ENCODE results near the gene SLC6A9. TPM values are rescaled to one million over a fixed set of nuclear protein-coding genes. Genes with fewer than 3 reads are reported as not detected.

SLC6A9 gene
- total RNA-seq, 1 experiment from 2014 or later = 30.1 TPM

DNA sequence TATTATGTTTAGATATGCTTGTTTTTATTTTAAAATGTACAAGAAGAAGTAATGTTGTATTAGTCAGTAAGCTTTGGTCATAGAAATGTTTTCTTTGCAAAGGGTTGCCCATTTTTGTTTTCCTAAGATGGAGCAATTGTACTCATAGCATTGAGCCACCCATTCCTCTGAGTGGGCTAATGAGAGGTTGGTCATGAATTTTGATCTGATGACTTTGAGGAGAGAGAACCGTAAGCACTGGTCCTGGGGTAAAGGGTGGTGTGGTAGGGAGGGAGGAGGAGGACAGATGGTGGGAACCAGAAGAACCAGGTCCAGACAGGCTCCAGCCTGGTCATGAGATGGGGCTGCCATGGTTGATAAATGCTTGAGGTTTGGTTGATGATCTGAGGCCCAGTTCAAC lies 15.9 kb upstream of the SLC6A9 start:
- Mint-ChIP-seq H3K36me3 (ENCODE audit: insufficient read depth in 1 of 3, low read depth in 3 of 3) (no peaks in the 10 kb centered on the region), H3K4me1 (peaks cover 12 to 16% of the 10 kb centered on the region in 2 experiments), H3K27me3 (ENCODE audit: low read depth) (peaks cover 36% of the 10 kb centered on the region), H3K27ac (no peak overlapping the region; a peak in 1 of 7 replicates), H3K4me3 (no peak overlapping the region), H3K9me3 (no peaks in the 10 kb centered on the region)
- H3K4me2 ChIP-seq (ENCODE audit: insufficient read depth, insufficient read length, low read length) = no peak overlapping the region
- no peak for TF ChIP-seq CTCF (conservative IDR thresholded peaks at IDR 0.05)
- H3K79me1 ChIP-seq (ENCODE audit: insufficient read depth, low read depth, low read length, poor library complexity, severe bottlenecking) = no peaks in the 10 kb centered on the region
- no peak overlapping the region for H3K9ac ChIP-seq (ENCODE audit: extremely low read depth, insufficient read length, low read length)
- no peak overlapping the region for H3K56ac ChIP-seq (ENCODE audit: insufficient read length, low read depth, low read length)
- H2BK120ac ChIP-seq (ENCODE audit: low read depth, low read length, poor library complexity, severe bottlenecking) = no peak overlapping the region
- no peak overlapping the region for H2BK5ac ChIP-seq (ENCODE audit: insufficient read length, low read length)
- no peaks in the 10 kb centered on the region for H3K9me3 ChIP-seq (ENCODE audit: control insufficient read depth, low read depth, low read length)
- no peak overlapping the region for H4K5ac ChIP-seq (ENCODE audit: insufficient read length, low read depth, low read length)
- H2BK15ac ChIP-seq (ENCODE audit: low read depth, low read length) = no peak overlapping the region
- H4K20me1 ChIP-seq (ENCODE audit: control insufficient read depth, insufficient read depth, insufficient read length) = no peaks in the 10 kb centered on the region
- H3T11ph ChIP-seq (ENCODE audit: low read length) = no peak overlapping the region
- H3K27ac ChIP-seq (ENCODE audit: insufficient read length, low read depth, low read length) = no peak overlapping the region
- no peak overlapping the region for H3K4ac ChIP-seq (ENCODE audit: low read depth, low read length)
- no peak overlapping the region for H3K18ac ChIP-seq (ENCODE audit: insufficient read length, low read depth, low read length)
- no peak overlapping the region for H2AK5ac ChIP-seq (ENCODE audit: insufficient read length, low read length)
- H3K27me3 ChIP-seq (ENCODE audit: insufficient read depth, low read length) = no peaks in the 10 kb centered on the region; the same call in 1 of the 2 replicates
- no peaks in the 10 kb centered on the region for H3K4me1 ChIP-seq (ENCODE audit: insufficient read depth, low read length)
- H2AFZ ChIP-seq (ENCODE audit: low read length) = no peak overlapping the region
- H3K79me2 ChIP-seq (ENCODE audit: insufficient read depth, low read length) = no peaks in the 10 kb centered on the region
- H4K8ac ChIP-seq (replicated peaks; ENCODE audit: insufficient read length, low read depth, low read length) = no peak overlapping the region
- no peak overlapping the region for H2BK20ac ChIP-seq (ENCODE audit: low read depth, low read length, poor library complexity, severe bottlenecking)
- H3K14ac ChIP-seq (ENCODE audit: insufficient read depth, low read length) = no peak overlapping the region
- no CpG with 5 or more reads among the region's 1 CpG for WGBS (ENCODE audit: extremely low coverage, insufficient read length, low lambda C conversion rate)
- no peak for DNase-seq
- no peaks in the 10 kb centered on the region for H3K23me2 ChIP-seq (ENCODE audit: insufficient read length, low read depth, low read length, poor library complexity, severe bottlenecking)
- H2BK12ac ChIP-seq (ENCODE audit: insufficient read length, low read depth, low read length) = no peak overlapping the region
- no peak overlapping the region for H4K91ac ChIP-seq (ENCODE audit: insufficient read length, low read depth, low read length)
- no peak overlapping the region for H3K23ac ChIP-seq (ENCODE audit: insufficient read length, low read depth, low read length)

Measured in H9 (cell line).